ENCODE results near the gene RABAC1. TPM values are rescaled to one million over a fixed set of nuclear protein-coding genes. Genes with fewer than 3 reads are reported as not detected.
A peak's percentile ranks its signal among the peaks of the same experiment; 100 is the strongest.

Gene RABAC1
- total RNA-seq, 3 donors from 2014 or later (not counting 1 experiment from before 2014, with no cell fraction given), result 76.8 to 100.0 (median 78.4) TPM

DNA sequence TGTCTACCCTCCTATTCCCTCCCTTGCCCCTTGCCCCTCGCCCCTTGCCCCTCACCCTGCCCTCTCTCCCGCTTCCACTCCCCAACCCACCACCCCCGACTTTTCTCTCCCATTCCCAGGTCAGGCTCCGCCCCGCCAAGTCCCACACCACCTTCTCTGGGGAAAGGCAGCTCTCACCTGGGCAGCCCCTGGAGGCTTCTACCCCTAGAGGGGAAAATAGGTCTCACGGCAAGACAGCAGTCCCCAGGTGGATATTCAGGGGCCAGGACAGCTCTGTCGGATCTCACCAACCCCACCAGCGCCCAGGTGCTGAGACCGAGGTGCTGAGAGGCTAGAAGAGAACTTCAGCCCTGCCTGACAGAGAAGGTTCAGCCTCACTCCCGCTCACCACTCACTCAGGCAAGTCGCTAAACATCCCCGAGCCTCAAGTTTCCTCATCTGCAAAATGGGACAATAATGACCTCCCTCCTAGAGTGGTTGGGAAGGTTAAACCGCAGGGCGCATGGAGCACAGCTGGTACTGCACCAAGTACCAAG lies 29.5 kb downstream of the RABAC1 start:
- Mint-ChIP-seq H3K27me3 (ENCODE audit: low read depth in 2 of 2) (peaks cover under 1 to 10% of the 10 kb centered on the region in 2 donors), H3K4me3 (peak overlapping the region; percentile 90), H3K4me1 (peaks cover 32 to 49% of the 10 kb centered on the region in 2 donors), H3K27ac (peak overlapping the region; percentile 10 to 80), H3K9me3 (no peaks in the 10 kb centered on the region), H3K36me3 (no peaks in the 10 kb centered on the region)
- intact Hi-C loops (cut with micrococcal nuclease), result no loop called here
- 42% methylated on average over 14 of the region's 14 CpGs for WGBS (ENCODE audit: insufficient coverage)
- Histone ChIP-seq H3K27ac (ENCODE audit: low read length) (no peak overlapping the region), H3K36me3 (ENCODE audit: control insufficient read depth, insufficient read depth, low read length) (no peaks in the 10 kb centered on the region), H3K9me3 (ENCODE audit: control insufficient read depth, insufficient read depth, low read length) (no peaks in the 10 kb centered on the region), H3K4me3 (ENCODE audit: low read length) (no peak overlapping the region), H3K27me3 (ENCODE audit: control insufficient read depth, insufficient read depth, low read length) (peaks cover 31% of the 10 kb centered on the region), H3K4me1 (ENCODE audit: control insufficient read depth, insufficient read depth, low read length) (peaks cover 50% of the 10 kb centered on the region)
- TF ChIP-seq, protein P1, sequence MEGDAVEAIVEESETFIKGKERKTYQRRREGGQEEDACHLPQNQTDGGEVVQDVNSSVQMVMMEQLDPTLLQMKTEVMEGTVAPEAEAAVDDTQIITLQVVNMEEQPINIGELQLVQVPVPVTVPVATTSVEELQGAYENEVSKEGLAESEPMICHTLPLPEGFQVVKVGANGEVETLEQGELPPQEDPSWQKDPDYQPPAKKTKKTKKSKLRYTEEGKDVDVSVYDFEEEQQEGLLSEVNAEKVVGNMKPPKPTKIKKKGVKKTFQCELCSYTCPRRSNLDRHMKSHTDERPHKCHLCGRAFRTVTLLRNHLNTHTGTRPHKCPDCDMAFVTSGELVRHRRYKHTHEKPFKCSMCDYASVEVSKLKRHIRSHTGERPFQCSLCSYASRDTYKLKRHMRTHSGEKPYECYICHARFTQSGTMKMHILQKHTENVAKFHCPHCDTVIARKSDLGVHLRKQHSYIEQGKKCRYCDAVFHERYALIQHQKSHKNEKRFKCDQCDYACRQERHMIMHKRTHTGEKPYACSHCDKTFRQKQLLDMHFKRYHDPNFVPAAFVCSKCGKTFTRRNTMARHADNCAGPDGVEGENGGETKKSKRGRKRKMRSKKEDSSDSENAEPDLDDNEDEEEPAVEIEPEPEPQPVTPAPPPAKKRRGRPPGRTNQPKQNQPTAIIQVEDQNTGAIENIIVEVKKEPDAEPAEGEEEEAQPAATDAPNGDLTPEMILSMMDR (IDR thresholded peaks at IDR 0.05), result no peak
- ATAC-seq (no peak), DNase-seq (no peak)

DNA sequence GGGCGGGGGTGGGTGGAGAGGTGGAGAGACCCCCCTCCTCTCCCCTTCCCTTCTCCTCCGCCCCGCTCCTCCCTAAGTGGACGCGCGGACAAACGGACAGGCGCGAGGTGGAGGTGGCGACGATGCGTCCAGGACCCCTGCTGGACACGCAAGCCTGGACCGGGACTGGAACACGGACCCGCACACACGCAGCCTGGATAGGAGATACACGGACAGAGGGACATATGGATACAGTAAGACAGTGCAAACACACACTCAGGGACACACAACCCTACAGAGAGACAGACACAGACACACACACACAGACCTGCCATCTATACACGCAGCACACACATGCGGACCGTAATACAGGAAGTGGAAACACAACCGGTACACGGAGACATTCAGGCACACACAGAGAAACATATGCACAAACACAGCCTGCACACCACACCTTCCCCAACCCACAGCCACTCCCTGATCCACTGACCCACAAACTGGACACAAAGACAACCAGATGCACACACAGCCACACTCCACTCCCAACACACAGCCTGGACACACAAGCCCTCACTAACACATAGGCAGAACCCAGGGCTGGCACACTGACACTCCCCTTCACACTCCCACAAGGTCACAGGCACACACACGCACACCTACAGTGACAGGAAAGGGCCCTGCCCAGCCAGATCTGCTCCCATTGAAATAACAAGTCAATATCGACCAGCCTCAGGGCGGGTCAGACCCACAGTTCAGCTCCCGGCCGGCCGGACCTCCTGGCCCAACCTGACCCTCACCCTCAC lies 30.2 kb downstream of the RABAC1 start:
- Mint-ChIP-seq H3K27ac (peak overlapping the region; percentile 10 to 80), H3K36me3 (no peaks in the 10 kb centered on the region), H3K27me3 (ENCODE audit: low read depth in 2 of 2) (peaks cover 0 to 10% of the 10 kb centered on the region in 2 donors), H3K4me3 (peak overlapping the region; percentile 90), H3K9me3 (no peaks in the 10 kb centered on the region), H3K4me1 (peaks cover 28 to 42% of the 10 kb centered on the region in 2 donors)
- H3K27ac ChIP-seq (ENCODE audit: low read length), result no peak overlapping the region
- TF ChIP-seq, protein P1 (IDR thresholded peaks at IDR 0.05), result no peak
- H3K27me3 ChIP-seq (ENCODE audit: control insufficient read depth, insufficient read depth, low read length), result peaks cover 38% of the 10 kb centered on the region
- peak overlapping the region; percentile 49 for H3K4me3 ChIP-seq (ENCODE audit: low read length)
- peaks cover 43% of the 10 kb centered on the region for H3K4me1 ChIP-seq (ENCODE audit: control insufficient read depth, insufficient read depth, low read length)
- no peaks in the 10 kb centered on the region for H3K9me3 ChIP-seq (ENCODE audit: control insufficient read depth, insufficient read depth, low read length)
- ATAC-seq (peak; percentile 49 to 63 (median 61)), DNase-seq (peak in 1 of 2 donors; percentile 76)
- intact Hi-C loops (cut with micrococcal nuclease), result no loop called here
- 7% methylated on average over 28 of the region's 29 CpGs for WGBS (ENCODE audit: insufficient coverage)
- no peaks in the 10 kb centered on the region for H3K36me3 ChIP-seq (ENCODE audit: control insufficient read depth, insufficient read depth, low read length)

DNA sequence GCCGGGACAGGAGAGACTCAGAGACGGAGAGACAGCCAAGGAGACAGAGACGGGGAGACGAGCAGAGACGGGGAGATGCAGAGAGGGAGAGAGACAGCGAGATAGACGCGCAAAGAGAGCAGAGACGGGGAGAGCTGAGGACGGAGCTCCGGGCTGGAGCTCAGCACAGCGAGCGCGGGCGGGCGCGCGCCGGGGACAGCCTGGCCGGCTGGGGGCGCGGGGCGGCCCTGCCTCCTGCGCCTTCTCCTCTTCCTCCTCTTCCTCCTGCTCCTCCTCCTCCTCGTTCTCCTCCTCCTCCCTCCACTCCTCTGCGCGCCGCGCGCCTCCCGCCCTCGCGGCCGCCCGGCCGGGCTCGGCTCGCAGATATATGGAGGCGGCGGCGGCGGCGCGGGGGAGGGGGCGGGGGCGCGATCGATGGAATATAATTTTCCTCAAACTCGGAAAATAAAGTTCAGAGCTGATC lies 30.9 kb downstream of the RABAC1 start, which contains the start of gene ERFL:
TSS of gene ERFL (minus strand) at position 229 of the 463 bp plus-strand sequence. CDS start 15,530 bp downstream, outside the sequence.
- peak within 1 kb of the TSS; percentile 92 for H3K4me3 Mint-ChIP-seq

More for the DNA sequence above, 30.9 kb downstream of the RABAC1 start, which contains the start of gene ERFL:
- H3K36me3 ChIP-seq (ENCODE audit: control insufficient read depth, insufficient read depth, low read length), result no peaks in the 10 kb centered on the region
- WGBS (ENCODE audit: insufficient coverage), result under 1% methylated on average over 49 of the region's 49 CpGs
- Mint-ChIP-seq H3K4me1 (peaks cover 21 to 39% of the 10 kb centered on the region in 2 donors), H3K9me3 (no peaks in the 10 kb centered on the region), H3K36me3 (no peaks in the 10 kb centered on the region), H3K27me3 (ENCODE audit: low read depth in 2 of 2) (peaks cover 4 to 10% of the 10 kb centered on the region in 2 donors), H3K27ac (peak within 1 kb of the TSS; percentile 24 to 80)
- peak within 1 kb of the TSS; percentile 20 for H3K27ac ChIP-seq (ENCODE audit: low read length)
- TF ChIP-seq, protein P1 (IDR thresholded peaks at IDR 0.05), result no peak
- ATAC-seq (peak; percentile 4 to 49 (median 43)), DNase-seq (peak in 1 of 2 donors; percentile 59)
- H3K4me3 ChIP-seq (ENCODE audit: low read length), result peak within 1 kb of the TSS; percentile 49
- peaks cover 39% of the 10 kb centered on the region for H3K27me3 ChIP-seq (ENCODE audit: control insufficient read depth, insufficient read depth, low read length)
- H3K9me3 ChIP-seq (ENCODE audit: control insufficient read depth, insufficient read depth, low read length), result no peaks in the 10 kb centered on the region
- intact Hi-C loops (cut with micrococcal nuclease), result no loop called here
- H3K4me1 ChIP-seq (ENCODE audit: control insufficient read depth, insufficient read depth, low read length), result peaks cover 40% of the 10 kb centered on the region
